BE2C (cell line): ENCODE results near the gene SFT2D2.

Experiments used
- DNase-seq: peaks from one replicate; pipeline ENCODE4 v3.0.0-alpha.2; 2020
- H3K27me3 ChIP-seq: fragments of 250-450 bp; sonication (Bioruptor Pico); 2 replicates; pipeline ENCODE4 v1.5.1; 2020; ENCODE audit warnings: mild to moderate bottlenecking
- H3K36me3 ChIP-seq: fragments of 250-450 bp; sonication (Bioruptor Pico); 2 replicates; pipeline ENCODE4 v1.5.1; 2020; ENCODE audit warnings: mild to moderate bottlenecking
- H3K4me1 ChIP-seq: fragments of 250-450 bp; sonication (Bioruptor Pico); 2 replicates; pipeline ENCODE4 v1.5.1; 2020
- H3K4me3 ChIP-seq: 2 replicates; pipeline ENCODE4 v1.5.1; 2011; ENCODE audit warnings: low read depth, low read length
- H3K9me3 ChIP-seq: fragments of 250-450 bp; sonication (Bioruptor Pico); 2 replicates; pipeline ENCODE4 v1.5.1; 2020
- CTCF ChIP-seq: IDR thresholded peaks from 2 replicates; pipeline ENCODE4 v1.5.1; 2012; ENCODE audit warnings: mild to moderate bottlenecking, low read depth, low read length

SFT2D2 gene

GRCh38 chr1:168285521-168285790 is 59.7 kb downstream of the SFT2D2 start:
- TF ChIP-seq CTCF, result no peak
- no peaks in the 10 kb centered on the region for H3K36me3 ChIP-seq
- no peaks in the 10 kb centered on the region for H3K27me3 ChIP-seq
- H3K9me3 ChIP-seq, result no peaks in the 10 kb centered on the region
- DNase-seq, result no peak
- no peaks in the 10 kb centered on the region for H3K4me1 ChIP-seq
- no peak overlapping the region for H3K4me3 ChIP-seq

GRCh38 chr1:168285971-168286927 is 60.4 kb downstream of the SFT2D2 start:
- Histone ChIP-seq H3K9me3 (no peaks in the 10 kb centered on the region), H3K36me3 (no peaks in the 10 kb centered on the region), H3K4me1 (no peaks in the 10 kb centered on the region), H3K27me3 (no peaks in the 10 kb centered on the region), H3K4me3 (no peak overlapping the region)
- TF ChIP-seq CTCF, result 0 out of 2 replicates have a peak, but pooled peaks have one; percentile 14
- no peak for DNase-seq

- no peak overlapping the region for H3K4me3 ChIP-seq
- no peaks in the 10 kb centered on the region for H3K27me3 ChIP-seq
- H3K4me1 ChIP-seq, result no peaks in the 10 kb centered on the region
- TF ChIP-seq CTCF, result no peak
- no peak for DNase-seq
- no peaks in the 10 kb centered on the region for H3K36me3 ChIP-seq
- no peaks in the 10 kb centered on the region for H3K9me3 ChIP-seq
Measured at GRCh38 chr1:168287237-168287664, 61.4 kb downstream of the SFT2D2 start.

- H3K4me3 ChIP-seq, result no peak overlapping the region
- TF ChIP-seq CTCF, result no peak
- no peaks in the 10 kb centered on the region for H3K27me3 ChIP-seq
- no peaks in the 10 kb centered on the region for H3K4me1 ChIP-seq
- DNase-seq, result no peak
- H3K36me3 ChIP-seq, result no peaks in the 10 kb centered on the region
- no peaks in the 10 kb centered on the region for H3K9me3 ChIP-seq
Measured at GRCh38 chr1:168288311-168289052, 62.7 kb downstream of the SFT2D2 start.

- no peak for TF ChIP-seq CTCF
- no peak for DNase-seq
- no peaks in the 10 kb centered on the region for H3K36me3 ChIP-seq
- no peaks in the 10 kb centered on the region for H3K9me3 ChIP-seq
- no peak overlapping the region for H3K4me3 ChIP-seq
- no peaks in the 10 kb centered on the region for H3K27me3 ChIP-seq
- no peaks in the 10 kb centered on the region for H3K4me1 ChIP-seq
Measured at GRCh38 chr1:168291222-168291837, 65.5 kb downstream of the SFT2D2 start.
